Mucosa of rectum (tissue), 2 donors: ENCODE results near the gene ADAMTS10.
A peak's percentile ranks its signal among the peaks of the same experiment; 100 is the strongest.
"Not testable (repeated sequence)": the region's sequence is repeated elsewhere in the genome, so short reads cannot be mapped to it uniquely, and the experiment has no call there.

Experiments
- H3K27ac ChIP-seq, 2 donors: one replicate each; pipeline ENCODE4 v1.7.0; 2013; ENCODE audit warnings: inconsistent platforms in 2 of 2, low read depth in 2 of 2, low read length in 2 of 2
- H3K27me3 ChIP-seq, 2 donors: one replicate each; pipeline ENCODE4 v1.7.0; 2013; ENCODE audit warnings: low read length in 2 of 2; ENCODE audit not compliant: control insufficient read depth in 2 of 2, insufficient read depth in 2 of 2
- H3K36me3 ChIP-seq, 2 donors: one replicate each; pipeline ENCODE4 v1.7.0; 2013; ENCODE audit warnings: low read length in 2 of 2; ENCODE audit not compliant: control insufficient read depth in 2 of 2, insufficient read depth in 2 of 2
- H3K4me1 ChIP-seq, 2 donors: one replicate each; pipeline ENCODE4 v1.7.0; 2013; ENCODE audit warnings: low read length in 2 of 2, mild to moderate bottlenecking in 1 of 2; ENCODE audit not compliant: control insufficient read depth in 2 of 2, insufficient read depth in 2 of 2
- H3K4me3 ChIP-seq, 2 donors: one replicate each; pipeline ENCODE4 v1.7.0; 2013; ENCODE audit warnings: low read length in 2 of 2
- H3K9ac ChIP-seq, 2 donors: one replicate each; pipeline ENCODE4 v1.7.0; 2013; ENCODE audit warnings: low read length in 2 of 2, low read depth in 1 of 2, mild to moderate bottlenecking in 1 of 2
- H3K9me3 ChIP-seq, 2 donors: one replicate each; pipeline ENCODE4 v1.7.0; 2013; ENCODE audit warnings: low read length in 2 of 2; ENCODE audit not compliant: control insufficient read depth in 2 of 2
- donor health status: healthy.
- donor health status: Normal muscosa, but diverticular disease.

The ADAMTS10 gene

DNA sequence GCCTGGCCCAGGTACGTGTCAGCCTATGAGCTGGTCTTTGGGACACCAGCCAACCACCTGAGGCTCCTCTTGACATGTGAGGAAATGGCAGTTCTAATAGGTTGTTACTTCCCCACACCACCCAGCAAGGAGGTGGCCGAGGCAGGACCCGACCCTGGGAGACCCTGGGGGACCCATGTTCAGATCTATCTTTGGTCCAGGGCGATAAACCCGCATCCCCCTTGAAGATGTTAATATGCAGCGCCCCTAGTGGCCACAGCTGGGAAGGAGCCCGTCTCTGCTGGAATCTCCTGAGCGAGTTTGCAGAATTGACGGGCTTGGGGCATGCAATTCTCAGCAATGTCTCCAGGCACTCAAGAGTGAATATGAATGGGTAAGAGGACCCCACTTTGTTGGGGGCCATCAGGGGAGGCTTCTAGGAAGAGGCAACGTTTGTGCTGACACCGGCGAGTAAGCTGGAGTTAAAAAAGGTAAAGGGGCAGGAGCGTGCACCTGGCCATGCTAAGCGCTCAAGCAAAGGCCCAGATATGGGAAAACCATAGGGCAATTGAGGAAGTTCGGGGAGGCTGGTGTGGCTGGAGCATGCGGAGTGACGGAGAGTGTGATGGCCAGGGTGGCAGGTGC lies 31.8 kb downstream of the ADAMTS10 start:
- Histone ChIP-seq H3K27ac (no peak overlapping the region), H3K9ac (no peak overlapping the region), H3K9me3 (no peaks in the 10 kb centered on the region), H3K36me3 (no peaks in the 10 kb centered on the region), H3K4me3 (no peak overlapping the region), H3K4me1 (peaks cover 3 to 13% of the 10 kb centered on the region in 2 donors), H3K27me3 (no peaks in the 10 kb centered on the region)

DNA sequence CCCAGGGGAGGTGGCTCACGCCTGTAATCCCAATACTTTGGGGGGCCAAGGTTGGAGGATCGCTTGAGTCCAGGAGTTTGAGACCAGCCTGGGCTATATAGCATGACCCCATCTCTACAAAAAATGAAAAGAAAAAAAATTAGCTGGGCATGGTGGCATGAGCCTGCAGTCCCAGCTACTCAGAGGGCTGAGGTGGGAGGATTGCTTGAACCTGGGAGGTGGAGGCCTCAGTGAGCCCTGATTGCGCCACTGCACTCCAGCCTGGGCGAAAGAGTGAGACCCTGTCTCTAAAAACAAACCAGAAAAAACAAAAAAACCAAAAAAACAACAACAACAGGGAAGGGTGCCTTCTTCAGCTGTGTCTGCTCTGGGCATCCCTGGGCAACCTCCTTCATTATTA lies 32.8 kb downstream of the ADAMTS10 start:
- Histone ChIP-seq H3K36me3 (no peaks in the 10 kb centered on the region), H3K4me3 (no peak overlapping the region), H3K4me1 (peaks cover 3 to 13% of the 10 kb centered on the region in 2 donors), H3K27me3 (no peaks in the 10 kb centered on the region), H3K27ac (peak overlapping the region in 1 of 2 donors; percentile 67), H3K9ac (no peak overlapping the region), H3K9me3 (no peaks in the 10 kb centered on the region)

DNA sequence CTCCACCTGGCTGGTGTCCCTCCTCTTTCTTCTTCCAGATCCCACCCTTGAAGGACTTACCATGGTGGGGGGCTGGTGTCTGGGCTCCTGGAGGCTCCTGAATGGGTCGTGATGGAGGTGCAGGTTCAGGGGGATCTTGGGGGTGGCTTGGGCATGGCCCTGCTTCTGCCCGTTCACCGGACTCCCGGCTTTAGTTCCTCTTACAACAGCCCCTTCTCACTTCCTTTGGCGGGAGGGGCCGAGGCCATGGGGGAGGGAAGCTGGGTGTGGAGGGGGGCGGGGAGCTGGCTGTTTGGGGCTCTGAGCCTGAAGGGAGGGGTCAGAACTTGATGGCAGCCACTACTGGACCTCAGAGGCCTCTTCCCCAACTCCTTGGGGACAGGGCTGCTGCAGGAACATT lies 33.3 kb downstream of the ADAMTS10 start, which contains the start of gene MYO1F:
MYO1F (minus strand) TSS at position 196 of the 400 bp plus-strand sequence; CDS start at position 63, 133 bp downstream.
- Histone ChIP-seq H3K9ac (peak within 1 kb of the TSS; percentile 21 to 65), H3K9me3 (no peaks in the 10 kb centered on the region), H3K4me1 (peaks cover 3 to 13% of the 10 kb centered on the region in 2 donors), H3K27me3 (no peaks in the 10 kb centered on the region), H3K36me3 (no peaks in the 10 kb centered on the region), H3K4me3 (peak within 1 kb of the TSS; percentile 59 to 79), H3K27ac (peak within 1 kb of the TSS; percentile 50 to 67)

DNA sequence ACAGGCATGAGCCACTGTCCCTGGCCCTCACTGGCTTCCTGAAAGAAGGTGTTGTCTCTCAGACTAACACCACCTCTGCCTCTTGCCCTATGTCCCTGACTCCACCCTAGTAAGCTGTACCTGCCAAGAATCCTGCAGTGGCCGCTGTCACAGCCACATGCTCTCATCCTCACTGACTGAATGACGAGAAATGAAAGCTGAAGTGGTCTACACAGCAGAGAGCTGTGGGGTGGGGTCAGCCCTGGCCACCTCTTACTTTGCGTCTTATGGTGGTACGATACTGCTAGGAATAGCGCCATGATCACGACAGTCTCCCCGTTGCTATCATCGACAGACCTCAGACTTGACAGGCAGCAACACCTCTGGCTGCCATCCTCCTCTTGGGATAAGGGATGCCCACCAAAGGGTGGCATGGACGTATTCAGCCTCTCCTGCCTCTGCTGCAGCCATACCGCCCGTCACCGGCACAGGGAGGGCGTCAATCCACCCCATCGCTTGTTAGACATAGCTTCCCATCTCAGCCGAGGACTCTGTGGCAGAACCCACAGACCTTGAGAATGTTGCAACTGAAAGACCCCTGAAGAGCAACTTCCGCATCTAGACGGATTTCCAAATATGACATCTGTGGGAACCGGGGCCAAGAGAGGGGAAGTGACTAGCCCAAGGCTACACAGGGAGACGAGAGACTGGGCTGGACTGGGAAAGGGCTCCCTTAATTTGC lies 34.1 kb downstream of the ADAMTS10 start:
- Histone ChIP-seq H3K27ac (peak overlapping the region in 1 of 2 donors; percentile 67), H3K9ac (peak overlapping the region; percentile 21 to 65), H3K4me1 (peaks cover 3 to 15% of the 10 kb centered on the region in 2 donors), H3K27me3 (no peaks in the 10 kb centered on the region), H3K36me3 (no peaks in the 10 kb centered on the region), H3K9me3 (no peaks in the 10 kb centered on the region), H3K4me3 (peak overlapping the region; percentile 59 to 79)

DNA sequence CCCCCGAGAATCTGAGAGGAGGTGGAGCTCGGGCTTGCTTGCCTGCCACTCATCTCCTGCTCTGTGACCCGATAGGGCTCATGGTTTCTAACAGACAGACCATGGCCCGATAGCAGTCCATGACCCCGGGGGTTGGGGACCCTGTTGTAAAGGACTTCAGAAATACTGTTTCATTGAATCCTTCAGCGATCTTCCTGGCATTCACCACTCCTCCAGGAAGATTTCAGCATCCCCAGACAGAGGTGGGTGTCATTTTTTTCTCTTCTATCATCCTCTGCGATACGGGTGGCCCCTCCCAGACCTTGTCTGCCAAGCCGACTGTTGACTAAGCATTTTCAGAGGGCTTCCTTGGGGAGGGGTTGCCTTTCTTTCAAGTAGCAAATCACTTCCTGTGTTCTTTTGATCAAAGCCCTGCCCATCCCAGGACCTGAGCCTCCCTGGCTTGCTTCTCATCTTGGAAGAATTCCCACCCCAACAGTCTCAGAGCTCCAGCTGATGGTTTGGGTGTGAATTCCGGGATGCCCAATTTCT lies 35.0 kb downstream of the ADAMTS10 start:
- Histone ChIP-seq H3K27me3 (no peaks in the 10 kb centered on the region), H3K4me3 (peak overlapping the region; percentile 15 to 79), H3K36me3 (no peaks in the 10 kb centered on the region), H3K27ac (peak overlapping the region in 1 of 2 donors; percentile 67), H3K9ac (no peak overlapping the region), H3K9me3 (no peaks in the 10 kb centered on the region), H3K4me1 (peaks cover 7 to 15% of the 10 kb centered on the region in 2 donors)

DNA sequence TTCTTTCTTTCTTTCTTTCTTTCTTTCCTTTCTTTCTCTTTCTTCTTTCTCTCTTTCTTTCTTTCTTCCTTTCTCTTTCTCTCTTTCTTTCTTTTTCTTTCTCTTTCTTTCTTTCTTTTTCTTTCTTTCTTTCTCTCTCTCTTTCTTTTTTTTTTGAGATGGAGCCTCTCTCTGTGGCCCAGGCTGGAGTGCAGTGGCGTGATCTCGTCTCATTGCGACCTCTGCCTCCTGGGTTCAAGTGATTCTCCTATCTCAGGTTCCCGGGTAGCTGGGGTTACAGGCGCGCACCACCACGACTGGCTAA lies 35.9 kb downstream of the ADAMTS10 start:
- H3K9ac ChIP-seq, H3K27ac ChIP-seq, H3K36me3 ChIP-seq, H3K9me3 ChIP-seq, H3K4me3 ChIP-seq, H3K27me3 ChIP-seq: not testable (repeated sequence)
- H3K4me1 ChIP-seq, result peaks cover 7 to 18% of the 10 kb centered on the region in 2 donors

DNA sequence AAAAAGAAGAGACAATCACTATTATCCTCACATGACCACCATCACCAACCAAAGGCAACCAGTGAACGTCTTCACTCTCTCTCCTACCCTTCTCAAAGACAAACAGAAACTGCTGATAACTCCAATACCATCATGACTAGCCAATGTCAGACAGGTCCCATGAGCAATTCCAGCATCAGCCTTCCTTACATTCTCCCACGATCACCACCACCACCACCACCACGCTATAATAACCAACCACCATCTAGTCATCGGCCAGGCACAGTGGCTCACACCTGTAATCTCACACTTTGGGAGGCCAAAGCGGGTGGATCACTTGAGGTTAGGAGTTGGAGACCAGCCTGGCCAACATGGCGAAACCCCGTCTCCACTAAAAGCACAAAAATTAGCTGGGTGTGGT lies 37.2 kb downstream of the ADAMTS10 start:
- H3K9me3 ChIP-seq, result no peaks in the 10 kb centered on the region
- H3K9ac ChIP-seq, result no peak overlapping the region
- H3K27ac ChIP-seq, result peak overlapping the region in 1 of 2 donors; percentile 16
- H3K4me1 ChIP-seq, result peaks cover 7 to 15% of the 10 kb centered on the region in 2 donors
- no peak overlapping the region for H3K4me3 ChIP-seq
- no peaks in the 10 kb centered on the region for H3K27me3 ChIP-seq
- H3K36me3 ChIP-seq, result no peaks in the 10 kb centered on the region

DNA sequence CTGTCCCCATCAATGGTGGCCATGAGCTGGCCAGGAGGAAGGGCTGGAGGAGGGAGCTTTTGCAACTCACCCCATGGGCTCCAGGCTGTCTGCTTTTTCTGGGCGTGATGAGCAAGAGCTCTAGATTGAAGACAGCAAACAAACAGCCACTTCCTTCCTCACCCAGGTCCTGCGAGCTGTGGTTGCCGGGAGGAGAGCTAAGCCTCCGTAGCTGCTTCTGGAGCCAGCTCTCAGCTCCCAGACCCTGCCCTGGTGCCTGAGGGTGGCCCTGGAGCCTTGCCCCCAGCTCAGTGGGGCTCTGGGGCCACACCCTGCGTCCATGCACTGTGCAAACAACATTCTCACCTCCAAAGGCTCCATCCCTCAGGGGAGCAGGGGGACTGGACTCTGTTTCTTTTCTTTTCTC lies 39.5 kb downstream of the ADAMTS10 start:
- H3K4me1 ChIP-seq, result peaks cover 7 to 9% of the 10 kb centered on the region in 2 donors
- H3K36me3 ChIP-seq, result no peaks in the 10 kb centered on the region
- H3K27ac ChIP-seq, result peak overlapping the region; percentile 7 to 61
- H3K4me3 ChIP-seq, result peak overlapping the region in 1 of 2 donors; percentile 41
- H3K9me3 ChIP-seq, result no peaks in the 10 kb centered on the region
- H3K27me3 ChIP-seq, result no peaks in the 10 kb centered on the region
- H3K9ac ChIP-seq, result no peak overlapping the region

DNA sequence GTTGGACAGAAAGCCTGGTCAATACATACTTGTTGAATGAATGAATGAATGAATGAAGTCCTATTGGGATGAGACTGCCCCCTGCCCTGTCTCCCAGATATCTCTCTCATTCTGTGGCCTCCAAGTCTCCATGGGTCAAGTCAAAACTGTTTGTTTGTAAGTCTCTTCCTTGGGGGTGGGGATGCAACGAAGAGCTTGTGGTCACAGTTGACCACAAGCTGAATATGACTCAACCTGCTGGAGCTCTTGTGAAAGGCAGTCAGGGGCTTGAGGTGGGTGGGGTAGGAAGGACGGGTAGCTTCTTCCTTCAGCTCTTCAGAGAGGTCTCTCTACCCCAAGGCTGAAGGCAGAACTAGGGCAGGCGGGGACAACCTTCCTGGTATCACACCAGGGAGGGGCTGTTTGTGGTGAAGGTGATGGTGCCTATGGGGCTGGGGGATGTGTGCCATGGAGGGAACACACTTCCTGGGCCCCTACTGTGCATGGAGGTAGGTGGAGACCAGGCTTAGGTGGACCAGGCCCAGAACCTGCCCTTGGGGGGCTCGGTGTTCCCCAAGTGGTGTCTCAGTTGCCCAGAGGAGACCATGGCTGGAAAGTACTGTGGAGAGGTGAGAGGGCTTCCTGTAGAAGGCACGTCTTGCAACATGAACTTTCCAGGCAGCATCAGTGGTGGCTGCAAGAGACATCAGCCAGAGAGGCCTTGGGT lies 41.3 kb downstream of the ADAMTS10 start:
- Histone ChIP-seq H3K27ac (peak overlapping the region; percentile 34 to 71), H3K4me1 (peaks cover 6 to 7% of the 10 kb centered on the region in 2 donors), H3K36me3 (no peaks in the 10 kb centered on the region), H3K9ac (no peak overlapping the region), H3K9me3 (no peaks in the 10 kb centered on the region), H3K27me3 (no peaks in the 10 kb centered on the region), H3K4me3 (peak overlapping the region in 1 of 2 donors; percentile 45)
